ENCODE results near the gene PFKL.

DNA sequence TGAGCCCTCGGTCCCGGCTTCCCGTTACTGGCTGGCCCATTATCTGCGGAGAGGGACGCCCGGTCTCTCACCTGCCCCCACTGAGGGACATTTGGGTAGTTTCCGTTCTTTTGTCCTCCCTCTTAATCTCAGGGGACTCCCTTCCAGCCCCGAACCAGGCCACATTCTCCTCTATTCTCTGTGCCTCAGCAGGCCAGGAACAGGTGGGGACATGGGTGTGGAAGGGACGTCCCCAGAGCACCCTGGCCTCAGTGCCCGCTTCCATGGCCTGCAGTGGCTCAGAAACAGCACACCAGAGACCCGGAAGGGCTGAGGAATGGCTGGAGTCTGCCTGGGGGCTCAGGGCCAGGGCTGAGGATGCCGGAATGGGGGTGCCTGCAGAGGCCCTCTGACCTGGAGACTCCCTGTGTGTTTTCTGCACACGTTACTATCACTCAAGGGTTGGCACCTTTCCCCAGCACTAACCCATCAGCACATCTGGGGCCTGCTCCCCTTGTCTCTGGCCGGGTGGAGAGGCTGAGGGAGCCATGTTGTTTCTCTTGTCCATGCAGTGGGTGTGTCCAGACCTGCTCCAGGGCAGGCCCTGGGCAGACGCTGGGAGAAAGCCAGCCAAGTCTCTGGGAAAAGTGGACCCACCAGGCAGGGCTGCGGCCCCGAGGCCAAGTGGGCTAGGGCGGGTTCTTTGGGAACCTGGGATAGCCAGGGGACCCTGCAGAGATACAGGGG, 28.1 kb upstream of the PFKL start:
- TF ChIP-seq, protein P1, sequence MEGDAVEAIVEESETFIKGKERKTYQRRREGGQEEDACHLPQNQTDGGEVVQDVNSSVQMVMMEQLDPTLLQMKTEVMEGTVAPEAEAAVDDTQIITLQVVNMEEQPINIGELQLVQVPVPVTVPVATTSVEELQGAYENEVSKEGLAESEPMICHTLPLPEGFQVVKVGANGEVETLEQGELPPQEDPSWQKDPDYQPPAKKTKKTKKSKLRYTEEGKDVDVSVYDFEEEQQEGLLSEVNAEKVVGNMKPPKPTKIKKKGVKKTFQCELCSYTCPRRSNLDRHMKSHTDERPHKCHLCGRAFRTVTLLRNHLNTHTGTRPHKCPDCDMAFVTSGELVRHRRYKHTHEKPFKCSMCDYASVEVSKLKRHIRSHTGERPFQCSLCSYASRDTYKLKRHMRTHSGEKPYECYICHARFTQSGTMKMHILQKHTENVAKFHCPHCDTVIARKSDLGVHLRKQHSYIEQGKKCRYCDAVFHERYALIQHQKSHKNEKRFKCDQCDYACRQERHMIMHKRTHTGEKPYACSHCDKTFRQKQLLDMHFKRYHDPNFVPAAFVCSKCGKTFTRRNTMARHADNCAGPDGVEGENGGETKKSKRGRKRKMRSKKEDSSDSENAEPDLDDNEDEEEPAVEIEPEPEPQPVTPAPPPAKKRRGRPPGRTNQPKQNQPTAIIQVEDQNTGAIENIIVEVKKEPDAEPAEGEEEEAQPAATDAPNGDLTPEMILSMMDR (IDR thresholded peaks at IDR 0.05) = no peak
- no peak for TF ChIP-seq POLR2A (IDR thresholded peaks at IDR 0.05)

All from lower leg skin (tissue), 3 donors.